Measurements from ENCODE around the gene THAP7.

GRCh38 chr22:20994128-20994901 lies 7.6 kb downstream of the THAP7 start:
- TF ChIP-seq, protein P1, sequence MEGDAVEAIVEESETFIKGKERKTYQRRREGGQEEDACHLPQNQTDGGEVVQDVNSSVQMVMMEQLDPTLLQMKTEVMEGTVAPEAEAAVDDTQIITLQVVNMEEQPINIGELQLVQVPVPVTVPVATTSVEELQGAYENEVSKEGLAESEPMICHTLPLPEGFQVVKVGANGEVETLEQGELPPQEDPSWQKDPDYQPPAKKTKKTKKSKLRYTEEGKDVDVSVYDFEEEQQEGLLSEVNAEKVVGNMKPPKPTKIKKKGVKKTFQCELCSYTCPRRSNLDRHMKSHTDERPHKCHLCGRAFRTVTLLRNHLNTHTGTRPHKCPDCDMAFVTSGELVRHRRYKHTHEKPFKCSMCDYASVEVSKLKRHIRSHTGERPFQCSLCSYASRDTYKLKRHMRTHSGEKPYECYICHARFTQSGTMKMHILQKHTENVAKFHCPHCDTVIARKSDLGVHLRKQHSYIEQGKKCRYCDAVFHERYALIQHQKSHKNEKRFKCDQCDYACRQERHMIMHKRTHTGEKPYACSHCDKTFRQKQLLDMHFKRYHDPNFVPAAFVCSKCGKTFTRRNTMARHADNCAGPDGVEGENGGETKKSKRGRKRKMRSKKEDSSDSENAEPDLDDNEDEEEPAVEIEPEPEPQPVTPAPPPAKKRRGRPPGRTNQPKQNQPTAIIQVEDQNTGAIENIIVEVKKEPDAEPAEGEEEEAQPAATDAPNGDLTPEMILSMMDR (IDR thresholded peaks at IDR 0.05; ENCODE audit: insufficient read depth, low read depth, low read length): no peak
- TF ChIP-seq EZH2 (IDR thresholded peaks at IDR 0.05; ENCODE audit: insufficient read depth, low read length): no peak
